Hair follicular keratinocyte (primary cell): ENCODE data around the gene NRBP1. TPM values are rescaled to one million over a fixed set of nuclear protein-coding genes. Genes with fewer than 3 reads are reported as not detected.

ENCODE experiments used
- total RNA-seq: library from RNA; depleted of rRNA; stranded (reverse); fragments of >200 nt; gene quantifications from 2 replicates; pipeline ENCODE4 v1.2.3, GENCODE V29; 2015

The NRBP1 gene
- 63.0 and 80.8 TPM in 2 replicates for total RNA-seq

GRCh38 chr2:27428213-27428977, at the start of gene NRBP1:
TSS of gene NRBP1 (plus strand) at chr2:27428631. CDS start at chr2:27433274, 4,643 bp downstream.

GRCh38 chr2:27380626-27381545, 47.5 kb upstream of the NRBP1 start, which contains the start of gene ZNF513:
TSS of gene ZNF513 (minus strand) at chr2:27380734. CDS start at chr2:27380526, 208 bp downstream.

GRCh38 chr2:27409321-27410073, 18.9 kb upstream of the NRBP1 start, which contains the start of gene PPM1G:
TSS of gene PPM1G (minus strand) at chr2:27409591. CDS start at chr2:27409422, 169 bp downstream.

GRCh38 chr2:27441958-27442919, 13.8 kb downstream of the NRBP1 start, which contains the start of gene KRTCAP3:
TSS of gene KRTCAP3 (plus strand) at chr2:27442381. CDS start at chr2:27442413, 32 bp downstream.

GRCh38 chr2:27489498-27490397, 61.3 kb downstream of the NRBP1 start, which contains the start of gene IFT172:
TSS of gene IFT172 (minus strand) at chr2:27489743. CDS start at chr2:27489653, 90 bp downstream.

Other genes starting within 250 kb of the NRBP1 start
- 159 and 171 TPM in 2 replicates for gene ATRAID, start 216.6 kb upstream of the NRBP1 start, total RNA-seq
- 21.2 and 49.7 TPM in 2 replicates for gene SLC5A6, start 216.4 kb upstream of the NRBP1 start, total RNA-seq
- 33.9 and 59.3 TPM in 2 replicates for gene CAD, start 211.3 kb upstream of the NRBP1 start, total RNA-seq
- not detected in 2 replicates for gene SLC30A3, start 165.6 kb upstream of the NRBP1 start, total RNA-seq
- not detected in 2 replicates for gene DNAJC5G, start 153.2 kb upstream of the NRBP1 start, total RNA-seq
- gene TRIM54, start 146.2 kb upstream of the NRBP1 start, total RNA-seq = not detected in 2 replicates
- 0.23 and 2.1 TPM in 2 replicates for gene UCN, start 120.2 kb upstream of the NRBP1 start, total RNA-seq
- 96.3 and 110 TPM in 2 replicates for gene MPV17, start 105.5 kb upstream of the NRBP1 start, total RNA-seq
- gene GTF3C2, start 71.9 kb upstream of the NRBP1 start, total RNA-seq = 34.4 and 42.2 TPM in 2 replicates
- 22.7 and 35.1 TPM in 2 replicates for gene EIF2B4, start 58.3 kb upstream of the NRBP1 start, total RNA-seq
- gene SNX17, start 58.0 kb upstream of the NRBP1 start, total RNA-seq = 98.4 and 103 TPM in 2 replicates
- 9.4 and 15.5 TPM in 2 replicates for gene ZNF513, start 47.9 kb upstream of the NRBP1 start, total RNA-seq
- 100 and 162 TPM in 2 replicates for gene PPM1G, start 19.0 kb upstream of the NRBP1 start, total RNA-seq
- gene KRTCAP3, start 13.8 kb downstream of the NRBP1 start, total RNA-seq = 29.4 and 52.9 TPM in 2 replicates
- 6.1 and 6.4 TPM in 2 replicates for gene IFT172, start 61.1 kb downstream of the NRBP1 start, total RNA-seq
- gene FNDC4, start 66.6 kb downstream of the NRBP1 start, total RNA-seq = 11.5 and 20.4 TPM in 2 replicates
- not detected in 2 replicates for gene GCKR, start 68.2 kb downstream of the NRBP1 start, total RNA-seq
- 11.6 and 30.7 TPM in 2 replicates for gene ZNF512, start 154.4 kb downstream of the NRBP1 start, total RNA-seq
- 0.84 and 1.0 TPM in 2 replicates for gene CCDC121, start 200.4 kb downstream of the NRBP1 start, total RNA-seq
- gene GPN1, start 200.4 kb downstream of the NRBP1 start, total RNA-seq = 56.7 and 56.8 TPM in 2 replicates
- gene SUPT7L, start 235.0 kb downstream of the NRBP1 start, total RNA-seq = 18.2 and 18.7 TPM in 2 replicates
- gene SLC4A1AP, start 235.3 kb downstream of the NRBP1 start, total RNA-seq = 15.6 and 25.1 TPM in 2 replicates